Fibroblast of lung (primary cell): ENCODE measurements around the gene CTSW.

ENCODE experiments used
- EZH2 ChIP-seq: IDR thresholded peaks from 2 replicates; pipeline ENCODE4 v1.5.1; 2012; ENCODE audit warnings: low read length, control low read depth, mild to moderate bottlenecking; ENCODE audit errors: missing control alignments
- TF ChIP-seq, protein P1 (sequence below), 2 donors: IDR thresholded peaks in 1 of 2; conservative IDR thresholded peaks in 1 of 2; 1 replicate in 1 of 2; 2 replicates in 1 of 2; pipeline ENCODE4 v1.5.1; 2011 to 2012; ENCODE audit warnings: low read length in 2 of 2, control low read depth in 1 of 2, inconsistent platforms in 1 of 2, low read depth in 1 of 2, mild to moderate bottlenecking in 1 of 2

DNA sequence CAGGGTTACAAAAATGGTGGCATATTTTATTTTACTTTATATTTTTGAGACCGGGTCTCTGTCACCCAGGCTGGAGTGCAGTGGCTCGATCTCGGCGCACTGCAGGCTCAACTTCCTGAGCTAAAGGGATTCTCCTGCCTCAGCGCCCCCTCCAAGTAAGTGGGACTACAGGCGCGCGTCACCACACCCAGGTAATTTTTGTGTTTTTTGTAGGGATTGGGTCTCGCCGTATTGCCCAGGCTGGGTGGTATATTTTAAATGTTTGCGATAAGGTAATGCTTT, 21.2 kb downstream of the CTSW start:
- TF ChIP-seq, protein P1, sequence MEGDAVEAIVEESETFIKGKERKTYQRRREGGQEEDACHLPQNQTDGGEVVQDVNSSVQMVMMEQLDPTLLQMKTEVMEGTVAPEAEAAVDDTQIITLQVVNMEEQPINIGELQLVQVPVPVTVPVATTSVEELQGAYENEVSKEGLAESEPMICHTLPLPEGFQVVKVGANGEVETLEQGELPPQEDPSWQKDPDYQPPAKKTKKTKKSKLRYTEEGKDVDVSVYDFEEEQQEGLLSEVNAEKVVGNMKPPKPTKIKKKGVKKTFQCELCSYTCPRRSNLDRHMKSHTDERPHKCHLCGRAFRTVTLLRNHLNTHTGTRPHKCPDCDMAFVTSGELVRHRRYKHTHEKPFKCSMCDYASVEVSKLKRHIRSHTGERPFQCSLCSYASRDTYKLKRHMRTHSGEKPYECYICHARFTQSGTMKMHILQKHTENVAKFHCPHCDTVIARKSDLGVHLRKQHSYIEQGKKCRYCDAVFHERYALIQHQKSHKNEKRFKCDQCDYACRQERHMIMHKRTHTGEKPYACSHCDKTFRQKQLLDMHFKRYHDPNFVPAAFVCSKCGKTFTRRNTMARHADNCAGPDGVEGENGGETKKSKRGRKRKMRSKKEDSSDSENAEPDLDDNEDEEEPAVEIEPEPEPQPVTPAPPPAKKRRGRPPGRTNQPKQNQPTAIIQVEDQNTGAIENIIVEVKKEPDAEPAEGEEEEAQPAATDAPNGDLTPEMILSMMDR (conservative IDR thresholded peaks at IDR 0.05 in 1 of 2, IDR thresholded peaks at IDR 0.05 in 1 of 2; ENCODE audit: low read depth in 1 of 2, low read length in 2 of 2): no peak
- TF ChIP-seq EZH2: no peak
